WERI-Rb-1 (cell line): ENCODE data around the gene ZNF83.
"Not testable (repeated sequence)": the region's sequence is repeated elsewhere in the genome, so short reads cannot be mapped to it uniquely, and the experiment has no call there.

Source experiments
- DNase-seq: peaks from one replicate; pipeline ENCODE4 v3.0.0-alpha.2; 2020
- H3K27ac ChIP-seq: fragments of 250-450 bp; sonication (Bioruptor Pico); 2 replicates; pipeline ENCODE4 v1.5.1; 2020; ENCODE audit warnings: mild to moderate bottlenecking, moderate library complexity
- H3K27me3 ChIP-seq: fragments of 250-450 bp; sonication (Bioruptor Pico); 2 replicates; pipeline ENCODE4 v1.5.1; 2021; ENCODE audit warnings: mild to moderate bottlenecking, low read depth, moderate library complexity; ENCODE audit not compliant: insufficient read depth, severe bottlenecking
- H3K36me3 ChIP-seq: fragments of 250-450 bp; sonication (Bioruptor Pico); 2 replicates; pipeline ENCODE4 v1.5.1; 2020; ENCODE audit warnings: mild to moderate bottlenecking, moderate library complexity
- H3K4me3 ChIP-seq: 2 replicates; pipeline ENCODE4 v1.5.1; 2011; ENCODE audit warnings: low read depth, mild to moderate bottlenecking, control low read depth, low read length
- H3K9me3 ChIP-seq: fragments of 250-450 bp; sonication (Bioruptor Pico); 2 replicates; pipeline ENCODE4 v1.5.1; 2021; ENCODE audit warnings: mild to moderate bottlenecking, moderate library complexity; ENCODE audit not compliant: severe bottlenecking
- TF ChIP-seq, protein P1 (sequence below): IDR thresholded peaks from 2 replicates; pipeline ENCODE4 v1.5.1; 2011; ENCODE audit warnings: low read depth, mild to moderate bottlenecking, control low read depth, inconsistent platforms, low read length

Gene ZNF83

GRCh38 chr19:52584736-52585440 is 53.3 kb downstream of the ZNF83 start:
- no peak overlapping the region for H3K27ac ChIP-seq
- TF ChIP-seq, protein P1, sequence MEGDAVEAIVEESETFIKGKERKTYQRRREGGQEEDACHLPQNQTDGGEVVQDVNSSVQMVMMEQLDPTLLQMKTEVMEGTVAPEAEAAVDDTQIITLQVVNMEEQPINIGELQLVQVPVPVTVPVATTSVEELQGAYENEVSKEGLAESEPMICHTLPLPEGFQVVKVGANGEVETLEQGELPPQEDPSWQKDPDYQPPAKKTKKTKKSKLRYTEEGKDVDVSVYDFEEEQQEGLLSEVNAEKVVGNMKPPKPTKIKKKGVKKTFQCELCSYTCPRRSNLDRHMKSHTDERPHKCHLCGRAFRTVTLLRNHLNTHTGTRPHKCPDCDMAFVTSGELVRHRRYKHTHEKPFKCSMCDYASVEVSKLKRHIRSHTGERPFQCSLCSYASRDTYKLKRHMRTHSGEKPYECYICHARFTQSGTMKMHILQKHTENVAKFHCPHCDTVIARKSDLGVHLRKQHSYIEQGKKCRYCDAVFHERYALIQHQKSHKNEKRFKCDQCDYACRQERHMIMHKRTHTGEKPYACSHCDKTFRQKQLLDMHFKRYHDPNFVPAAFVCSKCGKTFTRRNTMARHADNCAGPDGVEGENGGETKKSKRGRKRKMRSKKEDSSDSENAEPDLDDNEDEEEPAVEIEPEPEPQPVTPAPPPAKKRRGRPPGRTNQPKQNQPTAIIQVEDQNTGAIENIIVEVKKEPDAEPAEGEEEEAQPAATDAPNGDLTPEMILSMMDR: no peak
- no peaks in the 10 kb centered on the region for H3K9me3 ChIP-seq
- DNase-seq: no peak
- H3K4me3 ChIP-seq: no peak overlapping the region
- peaks cover 32% of the 10 kb centered on the region for H3K36me3 ChIP-seq
- no peaks in the 10 kb centered on the region for H3K27me3 ChIP-seq

DNA sequence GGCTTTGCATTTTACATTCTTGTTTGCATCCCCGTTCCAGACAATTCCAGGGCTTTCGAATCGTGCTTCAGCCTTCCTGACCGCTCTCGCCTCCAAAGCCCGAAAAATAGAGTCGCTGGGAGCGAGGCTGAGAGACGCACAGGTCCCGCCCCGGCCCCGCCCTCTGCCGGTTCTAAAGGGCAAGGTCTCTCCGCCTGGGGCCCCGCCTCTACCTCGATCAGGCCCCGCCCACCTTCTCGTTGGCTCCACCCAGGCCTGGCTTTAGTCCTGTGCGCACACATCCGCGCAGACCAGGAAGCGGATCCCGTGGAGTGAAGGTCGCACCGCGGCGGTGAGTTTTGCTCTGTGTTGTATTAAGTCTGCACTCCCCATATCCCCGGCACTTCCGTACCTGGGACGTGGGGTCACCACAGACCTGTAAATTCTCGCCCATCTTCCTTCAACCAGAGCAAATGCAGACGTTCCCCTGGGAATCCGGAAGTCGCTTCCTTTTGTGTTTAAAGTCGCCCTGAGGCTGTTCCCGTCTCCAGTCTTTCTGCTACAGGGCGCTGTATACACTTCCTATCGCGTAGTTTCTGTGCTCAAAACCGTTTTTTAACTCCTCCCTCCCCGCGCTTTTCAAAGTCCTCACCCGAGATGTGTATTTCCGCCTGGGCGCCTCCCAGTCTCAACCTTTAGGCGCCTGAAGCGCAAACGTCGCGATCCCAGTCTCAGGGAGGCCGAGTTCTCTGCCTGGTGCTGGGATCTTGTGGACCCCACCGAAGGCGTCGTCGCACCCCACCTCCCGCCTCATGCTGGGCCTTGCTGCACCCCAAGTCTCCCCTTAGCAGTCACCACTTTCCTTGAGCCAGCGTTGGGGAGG is 67.9 kb downstream of the ZNF83 start, which contains the start of gene ZNF701:
Gene ZNF701 (plus strand): TSS at position 288 of the 862 bp plus-strand sequence. CDS start 3,861 bp downstream, outside the sequence.
- TF ChIP-seq, protein P1: no peak
- Histone ChIP-seq H3K27me3 (no peaks in the 10 kb centered on the region), H3K36me3 (no peaks in the 10 kb centered on the region), H3K4me3 (peak within 1 kb of the TSS; percentile 99), H3K9me3 (no peaks in the 10 kb centered on the region), H3K27ac (peak within 1 kb of the TSS; percentile 74)
- peak; percentile 94 for DNase-seq

DNA sequence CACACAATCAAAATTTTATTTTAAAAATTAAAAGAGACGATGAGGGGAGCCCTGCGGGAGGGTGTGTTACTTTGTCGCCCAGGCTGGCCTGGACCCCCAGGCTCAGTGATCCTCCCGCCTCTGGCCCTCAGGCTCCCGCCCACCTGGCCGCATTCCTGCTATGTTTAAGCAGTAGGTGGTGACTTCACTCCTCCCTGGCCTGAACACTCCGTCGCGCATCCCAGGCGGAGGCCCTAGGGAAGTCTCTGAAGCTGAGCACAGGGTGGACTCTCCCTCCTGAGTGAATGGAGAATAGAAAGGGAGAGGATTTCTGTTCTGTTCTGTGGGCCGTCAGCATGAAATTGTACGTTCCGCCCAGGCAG is 68.5 kb downstream of the ZNF83 start:
- not testable (repeated sequence) for H3K9me3 ChIP-seq, H3K36me3 ChIP-seq, H3K27me3 ChIP-seq
- Histone ChIP-seq H3K4me3 (peak overlapping the region; percentile 99), H3K27ac (peak overlapping the region; percentile 33)
- DNase-seq: peak; percentile 66

DNA sequence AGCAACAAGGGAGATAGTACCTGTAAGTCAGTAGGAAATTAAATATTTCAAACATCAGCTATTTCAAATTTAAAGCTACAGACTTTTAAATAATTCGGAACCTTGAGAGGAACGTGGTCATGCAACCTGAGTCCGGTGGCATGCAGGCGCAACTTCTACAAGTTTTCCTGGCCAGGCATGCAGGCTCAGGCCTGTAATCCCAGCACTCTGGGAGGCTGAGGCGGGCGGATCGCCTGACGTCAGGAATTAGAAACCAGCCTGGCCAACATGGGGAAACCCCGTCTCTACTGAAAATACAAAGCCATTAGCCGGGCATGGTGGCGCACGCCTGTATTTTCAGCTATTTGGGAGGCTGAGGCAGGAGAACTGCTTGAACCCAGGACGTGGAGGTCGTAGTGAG is 70.2 kb downstream of the ZNF83 start:
- H3K36me3 ChIP-seq: peaks cover 3% of the 10 kb centered on the region; the same call in 1 of the 2 replicates
- H3K9me3 ChIP-seq: no peaks in the 10 kb centered on the region
- H3K4me3 ChIP-seq: no peak overlapping the region
- H3K27me3 ChIP-seq: no peaks in the 10 kb centered on the region
- H3K27ac ChIP-seq: no peak overlapping the region
- DNase-seq: no peak
- TF ChIP-seq, protein P1: no peak

- TF ChIP-seq, protein P1: no peak
- H3K27ac ChIP-seq: no peak overlapping the region
- H3K36me3 ChIP-seq: peaks cover 5% of the 10 kb centered on the region
- no peaks in the 10 kb centered on the region for H3K27me3 ChIP-seq
- H3K4me3 ChIP-seq: no peak overlapping the region
- H3K9me3 ChIP-seq: no peaks in the 10 kb centered on the region
- DNase-seq: no peak
Observed at GRCh38 chr19:52566588-52566987, 71.6 kb downstream of the ZNF83 start.

GRCh38 chr19:52566121-52566520 is 72.0 kb downstream of the ZNF83 start:
- Histone ChIP-seq H3K27ac (no peak overlapping the region), H3K27me3 (no peaks in the 10 kb centered on the region), H3K9me3 (no peaks in the 10 kb centered on the region), H3K4me3 (no peak overlapping the region), H3K36me3 (peaks cover 7% of the 10 kb centered on the region)
- TF ChIP-seq, protein P1: no peak
- no peak for DNase-seq
